Measurements from ENCODE around the gene RASEF.

Gene RASEF

DNA sequence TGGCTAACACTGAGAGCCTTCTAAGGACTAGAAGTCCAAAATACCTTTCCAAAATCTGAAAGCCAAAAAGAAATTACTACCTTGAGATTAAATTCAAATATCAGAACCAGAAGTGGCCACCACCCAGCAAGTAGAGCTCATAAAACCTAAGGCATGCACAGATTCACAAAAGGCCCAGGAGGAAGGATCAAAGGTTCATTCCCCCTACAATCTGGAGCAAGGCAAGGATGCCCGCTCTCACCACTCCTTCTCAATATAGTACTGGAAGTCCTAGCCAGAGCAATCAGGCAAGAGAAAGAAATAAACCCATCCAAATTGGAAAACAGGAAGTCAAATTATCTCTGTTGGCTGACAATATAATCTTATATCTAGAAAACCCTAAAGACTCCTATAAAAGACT, 6.0 kb downstream of the RASEF start:
- DNase-seq (ENCODE audit: low read depth in 3 of 3, low spot score in 1 of 3), result no peak

DNA sequence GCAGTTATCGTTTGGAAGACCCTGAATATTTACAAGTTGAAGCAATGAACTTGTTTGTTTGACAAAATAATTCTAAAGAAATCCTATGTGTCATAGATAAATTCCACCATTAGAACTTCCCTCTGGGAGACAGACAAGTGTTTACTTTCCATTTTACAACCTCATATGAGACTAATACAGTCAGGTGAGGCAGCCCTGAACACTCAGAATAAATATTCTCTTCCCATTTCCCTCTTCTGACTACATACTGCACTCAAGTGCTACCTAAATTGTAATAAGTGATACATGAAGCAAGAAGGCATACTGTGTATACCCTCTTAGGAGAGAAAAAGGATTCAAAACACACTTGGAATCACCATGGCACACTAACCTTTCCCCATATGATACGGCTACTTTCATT, 6.8 kb downstream of the RASEF start:
- no peak for DNase-seq (ENCODE audit: low read depth in 3 of 3, low spot score in 1 of 3)

GRCh38 chr9:83047839-83048775, 14.8 kb downstream of the RASEF start:
- DNase-seq (ENCODE audit: low read depth in 3 of 3, low spot score in 1 of 3), result no peak

DNA sequence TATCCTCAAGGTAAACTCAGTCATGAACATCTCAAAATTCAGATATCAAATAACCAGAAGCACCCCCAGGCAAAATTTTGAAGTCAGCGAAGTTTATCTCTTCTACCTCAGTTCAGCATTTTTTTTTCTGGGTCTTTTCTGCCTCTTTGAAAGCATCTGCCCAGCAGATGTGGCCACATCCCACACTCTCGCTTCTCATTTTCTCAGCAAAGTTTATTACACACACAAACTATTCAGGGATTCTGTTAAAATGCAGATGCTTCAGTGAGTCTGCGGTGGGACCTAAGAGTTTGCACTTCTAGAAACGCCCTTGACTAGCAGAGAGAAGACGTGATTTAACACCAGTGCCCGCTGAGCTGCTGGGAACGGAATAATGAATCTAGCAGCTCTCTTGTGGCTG, 19.3 kb downstream of the RASEF start:
- DNase-seq (ENCODE audit: low read depth in 3 of 3, low spot score in 1 of 3), result no peak

DNA sequence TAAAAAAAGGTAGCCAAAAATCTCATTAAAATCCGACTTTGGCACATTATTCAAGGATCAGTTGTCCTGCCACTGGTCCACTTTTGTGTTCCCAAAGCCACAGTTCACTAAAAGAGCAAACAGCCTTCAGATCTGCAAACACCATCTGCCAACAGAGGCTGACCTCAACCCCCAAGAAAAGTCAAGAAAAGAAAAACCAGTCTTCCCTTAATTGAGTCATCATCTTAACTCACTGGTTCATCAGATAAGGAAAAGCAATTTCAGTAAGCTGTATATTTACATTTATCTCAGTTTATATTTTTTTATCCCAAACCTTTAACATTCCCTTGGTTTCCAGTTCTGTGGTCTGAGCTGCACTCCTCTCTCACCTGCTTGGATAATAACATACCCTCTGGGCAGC, 21.2 kb downstream of the RASEF start:
- DNase-seq (ENCODE audit: low read depth in 3 of 3, low spot score in 1 of 3), result no peak

DNA sequence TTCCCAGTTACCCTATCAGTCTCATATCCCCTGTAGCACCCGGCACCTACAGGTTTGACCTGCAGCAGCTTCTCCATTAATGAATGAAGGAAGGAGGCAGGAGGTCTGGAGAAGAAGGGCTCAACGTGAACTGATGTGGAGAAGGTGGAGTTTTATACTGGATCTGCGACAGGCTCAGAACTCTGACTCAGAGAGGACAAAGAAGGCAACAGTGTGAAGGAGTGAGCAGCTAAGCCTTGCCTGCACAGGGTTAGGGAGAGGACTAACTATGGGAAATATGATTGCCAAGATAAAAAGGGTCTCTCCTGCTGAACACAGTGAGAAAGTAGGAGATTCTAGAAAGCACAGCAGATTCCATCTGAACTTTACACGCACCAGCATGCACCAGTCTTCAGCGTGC, 23.6 kb downstream of the RASEF start:
- no peak for DNase-seq (ENCODE audit: low read depth in 3 of 3, low spot score in 1 of 3)

DNA sequence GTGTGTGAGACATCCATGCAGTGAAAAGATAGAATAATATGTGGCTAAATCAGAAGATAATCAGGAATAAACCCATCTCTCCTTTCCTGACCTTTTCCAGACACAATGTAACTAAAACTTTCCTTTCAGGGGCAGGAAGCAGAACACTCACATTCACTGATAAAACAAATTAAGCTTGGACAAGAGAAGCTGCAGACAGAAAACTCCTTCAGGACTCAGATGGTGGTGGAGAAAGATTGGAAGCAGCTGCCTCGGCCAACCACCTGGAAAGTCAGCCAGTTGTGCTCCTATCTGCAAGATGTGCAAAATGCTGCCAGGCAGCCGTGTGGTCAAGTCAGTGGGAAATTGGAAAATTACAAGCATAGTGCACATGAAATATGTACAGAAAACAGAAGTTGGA, 26.9 kb downstream of the RASEF start:
- DNase-seq (ENCODE audit: low read depth in 3 of 3, low spot score in 1 of 3), result no peak

GRCh38 chr9:83035143-83035542, 27.8 kb downstream of the RASEF start:
- no peak for DNase-seq (ENCODE audit: low read depth in 3 of 3, low spot score in 1 of 3)

DNA sequence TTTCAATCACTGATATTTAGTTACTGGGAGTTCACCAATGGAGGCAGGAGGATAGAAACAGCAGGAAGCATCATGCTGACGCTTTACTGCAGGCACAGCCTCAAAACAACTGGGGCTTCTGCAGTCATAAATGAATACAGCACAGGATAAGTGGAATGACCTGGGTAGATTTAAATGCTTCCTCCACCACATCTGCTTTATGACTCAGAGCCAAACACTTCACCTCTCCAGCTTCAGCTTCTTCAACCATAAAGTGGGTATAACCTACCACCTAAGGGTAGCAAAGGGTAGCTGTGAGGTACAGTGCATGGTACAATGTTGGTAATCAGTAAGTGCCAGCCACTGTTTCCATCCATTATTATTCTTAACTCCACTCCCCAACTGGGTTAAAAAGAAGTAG, 28.4 kb downstream of the RASEF start:
- DNase-seq (ENCODE audit: low read depth in 3 of 3, low spot score in 1 of 3), result no peak

DNA sequence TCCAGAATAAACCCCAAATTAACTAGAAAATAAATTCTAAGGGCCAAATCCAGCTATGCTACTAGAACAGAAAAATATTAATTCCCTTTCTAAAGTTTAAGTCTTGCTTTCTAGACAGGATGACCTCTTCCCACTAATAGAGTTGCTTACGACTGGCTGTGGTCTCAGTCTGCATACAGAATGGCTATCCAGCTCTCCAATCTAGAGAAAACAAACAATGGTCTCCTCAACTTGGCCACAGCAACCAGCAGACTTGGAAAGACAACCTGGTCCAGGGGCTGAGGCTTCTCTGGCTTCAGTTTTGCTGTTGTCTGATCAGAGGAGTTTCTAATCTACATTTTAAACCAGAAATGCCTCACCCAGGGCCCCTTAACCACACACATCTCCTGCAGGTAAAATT, 28.9 kb downstream of the RASEF start:
- no peak for DNase-seq (ENCODE audit: low read depth in 3 of 3, low spot score in 1 of 3)

DNA sequence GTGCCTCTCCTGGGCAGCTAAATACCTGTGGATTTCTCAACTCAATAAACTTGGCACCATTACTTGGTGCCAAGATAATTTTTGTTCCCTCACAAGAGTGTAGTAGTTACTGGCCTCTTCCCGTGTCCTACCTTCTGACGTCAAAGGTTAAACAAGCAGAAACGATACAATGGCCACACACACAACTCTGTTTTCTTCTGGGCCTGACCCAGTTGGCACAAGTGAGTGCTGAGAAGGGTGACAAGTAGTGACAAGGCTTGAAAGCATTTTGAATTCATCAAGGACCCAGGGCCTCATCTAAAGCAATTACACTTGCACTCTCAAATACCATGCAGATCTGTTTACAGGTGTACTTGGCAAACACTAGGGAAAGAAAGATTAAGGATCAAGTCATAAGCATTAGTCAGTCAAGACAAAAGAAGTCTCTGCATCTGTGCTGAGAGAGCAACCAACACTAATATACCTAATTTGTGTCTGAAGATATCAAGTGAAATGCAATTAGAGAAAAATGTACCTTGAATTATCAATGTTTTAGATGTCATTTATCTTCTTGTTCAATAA, 30.8 kb downstream of the RASEF start:
- DNase-seq (ENCODE audit: low read depth in 3 of 3, low spot score in 1 of 3), result no peak

DNA sequence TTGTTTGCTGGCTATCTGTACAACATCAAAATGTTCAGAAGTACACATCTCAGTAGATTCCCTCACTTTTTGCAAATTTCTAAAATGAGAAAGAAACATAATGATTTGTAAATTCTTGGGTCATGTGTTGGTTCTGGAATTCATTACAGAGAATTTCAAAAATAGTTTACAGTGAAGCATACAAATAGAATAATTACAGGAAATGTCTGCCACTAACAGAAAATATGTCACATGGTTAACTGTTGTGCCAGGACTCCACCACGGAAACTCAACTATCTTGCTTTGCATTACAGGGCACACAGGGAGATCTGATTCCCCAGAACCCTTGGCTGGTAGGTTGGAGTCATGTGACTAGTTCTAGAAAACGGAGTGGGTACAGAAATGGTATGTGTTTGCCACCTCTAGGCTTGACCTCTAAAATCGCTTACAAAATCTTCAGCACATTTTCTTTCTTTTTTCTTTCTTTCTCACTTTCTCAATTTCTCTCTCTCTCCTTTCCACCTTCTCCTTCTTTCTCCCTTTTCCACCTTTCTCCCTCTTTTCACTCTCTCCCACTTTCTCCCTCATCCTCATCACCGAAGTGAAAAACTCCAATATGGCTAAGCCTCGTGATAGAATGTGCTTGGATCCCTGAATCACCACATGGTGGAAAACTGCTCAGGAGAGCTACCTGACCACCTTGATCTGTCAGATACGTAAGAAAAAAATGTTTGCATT, 32.4 kb downstream of the RASEF start:
- no peak for DNase-seq (ENCODE audit: low read depth in 3 of 3, low spot score in 1 of 3)

GRCh38 chr9:83029531-83030137, 33.3 kb downstream of the RASEF start:
- DNase-seq (ENCODE audit: low read depth in 3 of 3, low spot score in 1 of 3), result no peak

GRCh38 chr9:83027153-83027891, 35.6 kb downstream of the RASEF start:
- DNase-seq (ENCODE audit: low read depth in 3 of 3, low spot score in 1 of 3), result no peak

- no peak for DNase-seq (ENCODE audit: low read depth in 3 of 3, low spot score in 1 of 3)
Observed at GRCh38 chr9:83024506-83025125, 38.3 kb downstream of the RASEF start.

- DNase-seq (ENCODE audit: low read depth in 3 of 3, low spot score in 1 of 3), result no peak
Observed at GRCh38 chr9:83023151-83023550, 39.8 kb downstream of the RASEF start.

- no peak for DNase-seq (ENCODE audit: low read depth in 3 of 3, low spot score in 1 of 3)
Observed at GRCh38 chr9:83020864-83021263, 42.1 kb downstream of the RASEF start.

GRCh38 chr9:83020327-83020726, 42.6 kb downstream of the RASEF start:
- no peak for DNase-seq (ENCODE audit: low read depth in 3 of 3, low spot score in 1 of 3)

DNA sequence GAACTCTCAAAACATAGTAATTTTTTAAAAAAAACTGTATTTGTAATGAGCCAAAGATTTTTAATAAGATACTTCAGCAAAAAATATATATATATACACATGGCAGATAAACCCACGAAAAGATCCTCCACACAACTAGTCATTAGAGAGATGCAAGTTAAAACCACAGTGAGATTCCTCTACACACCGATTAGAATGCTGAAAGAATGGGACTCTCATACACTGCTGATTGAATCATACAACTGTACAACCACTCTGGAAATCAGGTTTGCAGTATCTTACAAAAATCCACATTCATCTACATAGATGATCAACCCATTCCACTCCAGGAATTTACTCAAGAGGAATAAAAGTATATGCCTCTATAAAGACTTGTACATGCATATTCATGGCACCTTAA, 43.7 kb downstream of the RASEF start:
- DNase-seq (ENCODE audit: low read depth in 3 of 3, low spot score in 1 of 3), result no peak

DNA sequence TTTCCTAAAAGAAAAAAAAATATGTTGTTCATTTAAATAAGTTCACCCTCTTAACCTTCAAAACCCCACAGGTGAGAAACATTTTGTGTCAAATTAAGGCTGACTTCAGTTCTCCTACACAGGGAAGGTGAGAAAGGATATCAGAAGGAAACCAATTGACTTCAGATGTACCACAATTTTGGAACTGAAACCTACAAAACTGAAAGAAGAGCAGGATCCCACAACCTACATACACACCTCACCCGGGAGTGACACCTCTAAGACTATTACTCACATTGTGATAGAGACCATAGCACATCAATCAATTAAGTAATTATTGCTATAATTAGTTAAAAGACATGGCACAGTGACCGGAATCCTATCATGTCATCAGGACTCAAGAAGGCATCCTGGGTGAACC, 47.0 kb downstream of the RASEF start:
- DNase-seq (ENCODE audit: low read depth in 3 of 3, low spot score in 1 of 3), result no peak

Data from stimulated activated CD4-positive, alpha-beta T cell treated with anti-CD3 and anti-CD28 coated beads, TNF-alpha, amount 100 ng/mL, for 1 hour (primary cell).